ENCODE data around the gene EFNA4.

Gene EFNA4

GRCh38 chr1:155029513-155030242 lies 33.9 kb upstream of the EFNA4 start:
- Histone ChIP-seq H3K4me1 (no peaks in the 10 kb centered on the region), H3K27me3 (no peaks in the 10 kb centered on the region), H3K4me3 (no peak overlapping the region), H3K9me3 (no peaks in the 10 kb centered on the region), H3K27ac (no peak overlapping the region), H3K36me3 (no peaks in the 10 kb centered on the region)
- intact Hi-C loops (cut with DNase I; ENCODE audit: low total_unique reads), result no loop called here
- TF ChIP-seq CTCF (IDR thresholded peaks at IDR 0.05), result no peak
- no peak for DNase-seq

GRCh38 chr1:155030243-155030795 lies 33.2 kb upstream of the EFNA4 start:
- H3K36me3 ChIP-seq, result no peaks in the 10 kb centered on the region
- intact Hi-C loops (cut with DNase I; ENCODE audit: low total_unique reads), result no loop called here
- H3K27ac ChIP-seq, result no peak overlapping the region
- H3K4me3 ChIP-seq, result no peak overlapping the region
- H3K27me3 ChIP-seq, result no peaks in the 10 kb centered on the region
- no peak for TF ChIP-seq CTCF (IDR thresholded peaks at IDR 0.05)
- no peaks in the 10 kb centered on the region for H3K4me1 ChIP-seq
- H3K9me3 ChIP-seq, result no peaks in the 10 kb centered on the region
- DNase-seq, result no peak

- intact Hi-C loops (cut with DNase I; ENCODE audit: low total_unique reads), result no loop called here
- H3K27ac ChIP-seq, result no peak overlapping the region
- H3K27me3 ChIP-seq, result no peaks in the 10 kb centered on the region
- TF ChIP-seq CTCF (IDR thresholded peaks at IDR 0.05), result no peak
- no peaks in the 10 kb centered on the region for H3K9me3 ChIP-seq
- H3K4me3 ChIP-seq, result no peak overlapping the region
- H3K36me3 ChIP-seq, result no peaks in the 10 kb centered on the region
- no peak for DNase-seq
- H3K4me1 ChIP-seq, result no peaks in the 10 kb centered on the region
These were observed 32.6 kb upstream of the EFNA4 start for GRCh38 chr1:155030899-155031298.

- no peak overlapping the region for H3K4me3 ChIP-seq
- H3K36me3 ChIP-seq, result no peaks in the 10 kb centered on the region
- H3K4me1 ChIP-seq, result no peaks in the 10 kb centered on the region
- H3K9me3 ChIP-seq, result no peaks in the 10 kb centered on the region
- intact Hi-C loops (cut with DNase I; ENCODE audit: low total_unique reads), result no loop called here
- no peak for DNase-seq
- no peaks in the 10 kb centered on the region for H3K27me3 ChIP-seq
- TF ChIP-seq CTCF (IDR thresholded peaks at IDR 0.05), result no peak
- H3K27ac ChIP-seq, result no peak overlapping the region
These were observed 30.7 kb upstream of the EFNA4 start for GRCh38 chr1:155032886-155033285.

GRCh38 chr1:155033524-155033923 lies 30.0 kb upstream of the EFNA4 start, which contains the start of the genes DCST1 and DCST2:
Gene DCST1, plus strand, starts transcription at chr1:155033824. Its CDS starts 213 bp downstream, at chr1:155034037.
Gene DCST2, minus strand, starts transcription at chr1:155033781. Its CDS starts 80 bp downstream, at chr1:155033701.
- H3K36me3 ChIP-seq, result no peaks in the 10 kb centered on the region

More at GRCh38 chr1:155033524-155033923, 30.0 kb upstream of the EFNA4 start, which contains the start of the genes DCST1 and DCST2:
- no peak within 1 kb of the TSS for H3K4me3 ChIP-seq
- no peaks in the 10 kb centered on the region for H3K9me3 ChIP-seq
- no peak for DNase-seq
- no peaks in the 10 kb centered on the region for H3K4me1 ChIP-seq
- no peaks in the 10 kb centered on the region for H3K27me3 ChIP-seq
- intact Hi-C loops (cut with DNase I; ENCODE audit: low total_unique reads), result no loop called here
- H3K27ac ChIP-seq, result no peak within 1 kb of the TSS
- TF ChIP-seq CTCF (IDR thresholded peaks at IDR 0.05), result no peak

Measured in tibial artery (tissue), 4 donors.